HG03354 (cell line): ENCODE measurements around the gene CXCR5.

Source experiments
- ATAC-seq: cut with Tn5 transposase; IDR thresholded peaks from one replicate; pipeline ENCODE4 v1.9.1; 2021; ENCODE audit warnings: mild to moderate bottlenecking; ENCODE audit not compliant: unreplicated experiment, poor library complexity, severe bottlenecking

CXCR5 gene

GRCh38 chr11:118911113-118911879 lies 27.6 kb downstream of the CXCR5 start:
- ATAC-seq: no peak

- ATAC-seq: no peak
Observed at GRCh38 chr11:118911880-118912741, 28.4 kb downstream of the CXCR5 start.

- no peak for ATAC-seq
Observed at GRCh38 chr11:118912742-118913410, 29.2 kb downstream of the CXCR5 start.

- ATAC-seq: no peak
Observed at GRCh38 chr11:118913411-118914125, 29.9 kb downstream of the CXCR5 start.

GRCh38 chr11:118914178-118914918 lies 30.7 kb downstream of the CXCR5 start:
- ATAC-seq: no peak

- no peak for ATAC-seq
Observed at GRCh38 chr11:118914987-118915386, 31.3 kb downstream of the CXCR5 start.

- ATAC-seq: no peak
Observed at GRCh38 chr11:118915396-118915795, 31.7 kb downstream of the CXCR5 start.

GRCh38 chr11:118915941-118916841 lies 32.5 kb downstream of the CXCR5 start:
- ATAC-seq: no peak

GRCh38 chr11:118916842-118917388 lies 33.2 kb downstream of the CXCR5 start:
- ATAC-seq: no peak

GRCh38 chr11:118917481-118918127 lies 33.9 kb downstream of the CXCR5 start:
- no peak for ATAC-seq

- ATAC-seq: no peak
Observed at GRCh38 chr11:118918128-118918685, 34.5 kb downstream of the CXCR5 start.

GRCh38 chr11:118918686-118919280 lies 35.1 kb downstream of the CXCR5 start:
- ATAC-seq: no peak

- no peak for ATAC-seq
Observed at GRCh38 chr11:118921121-118921928, 37.6 kb downstream of the CXCR5 start.

GRCh38 chr11:118921929-118922744 lies 38.4 kb downstream of the CXCR5 start:
- no peak for ATAC-seq
